Iris pigment epithelial cell (primary cell): ENCODE results near the gene OXT.
A peak's percentile ranks its signal among the peaks of the same experiment; 100 is the strongest.

Experiments
- DNase-seq: peaks from one replicate; pipeline ENCODE4 v3.0.0-alpha.2; 2011; ENCODE audit warnings: low read depth

The OXT gene

GRCh38 chr20:3109350-3110302 is 38.2 kb downstream of the OXT start:
- DNase-seq: no peak

- DNase-seq: no peak
Observed at GRCh38 chr20:3111507-3111906, 40.1 kb downstream of the OXT start.

GRCh38 chr20:3111995-3112394 is 40.6 kb downstream of the OXT start:
- no peak for DNase-seq

- peak; percentile 37 for DNase-seq
Observed at GRCh38 chr20:3115190-3116107, 44.0 kb downstream of the OXT start.

- no peak for DNase-seq
Observed at GRCh38 chr20:3116341-3116740, 44.9 kb downstream of the OXT start.

- DNase-seq: peak; percentile 79
Observed at GRCh38 chr20:3117839-3118379, 46.5 kb downstream of the OXT start.

- no peak for DNase-seq
Observed at GRCh38 chr20:3119044-3119443, 47.6 kb downstream of the OXT start.

- no peak for DNase-seq
Observed at GRCh38 chr20:3121271-3121911, 50.0 kb downstream of the OXT start.
